HepG2 (cell line): ENCODE results near the gene C6orf132. TPM values are rescaled to one million over a fixed set of nuclear protein-coding genes. Genes with fewer than 3 reads are reported as not detected.

Source experiments
- ATAC-seq: fragments of 200-7000 bp; cut with Tn5 transposase; 3 replicates; pipeline ENCODE4 v1.9.1; 2020; ENCODE audit warnings: mild to moderate bottlenecking, moderate library complexity
- BruUV-seq: library from RNA; stranded (reverse); fragments of 400-500 nt; replicated peaks from 2 replicates; lab custom pipeline; 2021; lab: Mats Ljungman, UMichigan
- CTCF ChIA-PET: fragments of 300-600 bp; formaldehyde crosslinking; extraction: SDS; loops from one replicate; lab custom pipeline; 2021; ENCODE audit warnings: low total read pairs, inconsistent platforms, low intra/inter-chr PET ratio; lab: Yijun Ruan, JAX
- POLR2A ChIA-PET: fragments of 350-600 bp; sonication (Branson Sonifier 250); formaldehyde crosslinking; loops from one replicate; lab custom pipeline; 2020; ENCODE audit warnings: antibody characterized with exemption, inconsistent platforms; lab: Yijun Ruan, JAX
- DNase-seq: peaks from one replicate; pipeline ENCODE4 v3.0.0-alpha.2; 2015; ENCODE audit warnings: low spot score
- FAIRE-seq: peaks from 3 replicates; lab custom pipeline; 2011; peaks lifted over from hg19 to GRCh38; lab: Jason Lieb, UNC
- H2AFZ ChIP-seq: one replicate; pipeline ENCODE4 v1.6.1; 2011; ENCODE audit warnings: low read length, inconsistent platforms
- H3K27ac ChIP-seq: fragments of 300-600 bp; 3 replicates; pipeline ENCODE4 v1.8.0; 2011; ENCODE audit warnings: mixed run types, mild to moderate bottlenecking, mixed read lengths, low read length, inconsistent platforms; ENCODE audit not compliant: insufficient read depth; ENCODE audit errors: extremely low read length
- H3K27me3 ChIP-seq, 2 experiments: fragments of 200-600 bp in 1 of 2; 2 replicates in 1 of 2; 3 replicates in 1 of 2; pipeline versions ENCODE4 v1.6.0 to v1.8.0; 2011; ENCODE audit warnings: low read length in 2 of 2, mild to moderate bottlenecking in 2 of 2, moderate library complexity in 2 of 2, inconsistent platforms in 1 of 2; ENCODE audit not compliant: insufficient read depth in 2 of 2, control insufficient read depth in 1 of 2
- H3K36me3 ChIP-seq, 2 experiments: fragments of 200-600 bp in 1 of 2; replicated peaks in 1 of 2; 2 replicates in 1 of 2; 3 replicates in 1 of 2; pipeline versions ENCODE4 v1.5.1 to v1.8.0; 2011; ENCODE audit warnings: low read length in 2 of 2, inconsistent platforms in 1 of 2; ENCODE audit not compliant: insufficient read depth in 2 of 2, control insufficient read depth in 1 of 2
- H3K4me1 ChIP-seq: 2 replicates; pipeline ENCODE4 v1.5.1; 2012; ENCODE audit warnings: low read length, inconsistent platforms; ENCODE audit not compliant: insufficient read depth
- H3K4me2 ChIP-seq: 2 replicates; pipeline ENCODE4 v1.6.0; 2011; ENCODE audit warnings: low read depth, low read length, inconsistent platforms
- H3K4me3 ChIP-seq, 3 experiments: fragments of 200-600 bp in 1 of 3; sonication (generic), shearing (Covaris generic) in 1 of 3; replicated peaks in 1 of 3; 2 replicates each; pipeline ENCODE4 v1.5.1; 2011 to 2016; ENCODE audit warnings: low read length in 3 of 3, inconsistent platforms in 2 of 3, low read depth in 2 of 3, mild to moderate bottlenecking in 2 of 3, control low read depth in 1 of 3, mixed read lengths in 1 of 3; ENCODE audit not compliant: insufficient read depth in 1 of 3
- H3K79me2 ChIP-seq: one replicate; pipeline ENCODE4 v1.6.1; 2011; ENCODE audit warnings: low read length, inconsistent platforms; ENCODE audit not compliant: insufficient read depth
- H3K9ac ChIP-seq: 2 replicates; pipeline ENCODE4 v1.6.0; 2011; ENCODE audit warnings: mild to moderate bottlenecking, low read depth, low read length, inconsistent platforms; ENCODE audit not compliant: insufficient read depth
- H3K9me3 ChIP-seq: 2 replicates; pipeline ENCODE4 v1.5.1; 2012; ENCODE audit warnings: mild to moderate bottlenecking, low read length
- H4K20me1 ChIP-seq: 2 replicates; pipeline ENCODE4 v1.6.0; 2011; ENCODE audit warnings: inconsistent platforms, mild to moderate bottlenecking, low read length, moderate library complexity; ENCODE audit not compliant: insufficient read depth
- ARNT2 ChIP-seq: sonication (generic); formaldehyde crosslinking; IDR thresholded peaks from 2 replicates; pipeline ENCODE4 v1.8.0; 2022; ENCODE audit warnings: mild to moderate bottlenecking, low read depth, missing genetic modification reagents, moderate library complexity
- ESRRA ChIP-seq: sonication (generic); formaldehyde crosslinking; IDR thresholded peaks from 2 replicates; pipeline ENCODE4 v1.5.1; 2020; ENCODE audit warnings: mild to moderate bottlenecking, low read depth, missing genetic modification reagents
- FLYWCH1 ChIP-seq: sonication (generic); formaldehyde crosslinking; IDR thresholded peaks from 2 replicates; pipeline ENCODE4 v1.8.1; 2023; ENCODE audit warnings: mild to moderate bottlenecking, missing genetic modification reagents
- JUND ChIP-seq: sonication (generic); formaldehyde crosslinking; IDR thresholded peaks from 2 replicates; pipeline ENCODE4 v1.8.0; 2022; ENCODE audit warnings: mild to moderate bottlenecking, missing genetic modification reagents
- KLF9 ChIP-seq: IDR thresholded peaks from 2 replicates; pipeline ENCODE4 v1.6.1; 2016; ENCODE audit warnings: low read depth
- KMT2B ChIP-seq: IDR thresholded peaks from 2 replicates; pipeline ENCODE4 v1.6.1; 2016; ENCODE audit warnings: missing genetic modification reagents, missing compliant biosample characterization
- SKI ChIP-seq: fragments of 450-650 bp; IDR thresholded peaks from one replicate; pipeline ENCODE4 v1.6.1; 2018; ENCODE audit warnings: mild to moderate bottlenecking; ENCODE audit not compliant: partially characterized antibody
- SRSF4 ChIP-seq: fragments of 200-400 bp; formaldehyde crosslinking; IDR thresholded peaks from one replicate; pipeline ENCODE4 v1.6.1; 2018; ENCODE audit warnings: mild to moderate bottlenecking, low read depth, low read length, moderate library complexity; ENCODE audit not compliant: poor library complexity, severe bottlenecking
- YEATS4 ChIP-seq: sonication (generic); formaldehyde crosslinking; IDR thresholded peaks from 2 replicates; pipeline ENCODE4 v1.4.0; 2020; ENCODE audit warnings: missing genetic modification reagents, borderline replicate concordance
- ZFP36 ChIP-seq: fragments of 150-350 bp; IDR thresholded peaks from 2 replicates; pipeline ENCODE4 v1.6.1; 2018; ENCODE audit warnings: borderline replicate concordance, low read length, low read depth; ENCODE audit not compliant: partially characterized antibody
- ZNF124 ChIP-seq: sonication (generic); formaldehyde crosslinking; IDR thresholded peaks from 2 replicates; pipeline ENCODE4 v1.4.0; 2020; ENCODE audit warnings: missing genetic modification reagents
- ZNF251 ChIP-seq: sonication (generic); formaldehyde crosslinking; IDR thresholded peaks from 2 replicates; pipeline ENCODE4 v1.9.0; 2021; ENCODE audit warnings: mild to moderate bottlenecking, missing genetic modification reagents
- in situ Hi-C: cut with HindIII; loops from 2 replicates; pipeline ENCODE4 v1.10.0; 2017; ENCODE audit warnings: low pct_unique_long_range_greater_than_20kb; ENCODE audit not compliant: extremely low pct_ligation_motif_present
- intact Hi-C: fragments of 100-400 bp; cut with micrococcal nuclease; formaldehyde crosslinking; loops from one replicate; pipeline ENCODE4 v1.10.0; 2022; ENCODE audit not compliant: unreplicated experiment
- polyA plus RNA-seq, 8 experiments: library from polyadenylated mRNA; depleted of rRNA in 3 of 8; stranded (reverse) in 7 of 8; unstranded in 1 of 8; fragments of >200 nt; fragmentation: Illumina TruSeq in 4 of 8; extraction: Trizol in 4 of 8; gene quantifications; 2 replicates each; pipeline versions ENCODE4 v1.2.1 to v1.2.3, GENCODE V29; 2011 to 2016; ENCODE audit warnings: low read depth in 4 of 8, missing spikeins in 1 of 8, mixed read lengths in 1 of 8; ENCODE audit not compliant: insufficient read depth in 1 of 8
- total RNA-seq, 5 experiments: library from RNA; depleted of rRNA; stranded (reverse); fragments of >200 nt; fragmentation: Illumina TruSeq; extraction: Trizol; gene quantifications; 2 replicates each; pipeline ENCODE4 v1.2.3, GENCODE V29; 2016; ENCODE audit warnings: low read depth in 1 of 5
- TF ChIP-seq, protein P1 (sequence below): sonication (generic); formaldehyde crosslinking; IDR thresholded peaks from 2 replicates; pipeline ENCODE4 v1.4.0; 2020; ENCODE audit warnings: mild to moderate bottlenecking, missing genetic modification reagents
- TF ChIP-seq, protein P2 (sequence below): IDR thresholded peaks from 2 replicates; pipeline ENCODE4 v1.6.1; 2012; ENCODE audit warnings: low read length, improper control_type of control experiment
- TF ChIP-seq, protein P3 (sequence below): sonication (generic); formaldehyde crosslinking; IDR thresholded peaks from 2 replicates; pipeline ENCODE4 v1.8.0; 2022; ENCODE audit warnings: mild to moderate bottlenecking, missing genetic modification reagents, borderline replicate concordance

Gene C6orf132
- total and polyA plus RNA-seq, 2 of the 13 experiments (the other 11 are each of a cell fraction or from before 2014, with no cell fraction given), result 0.78 to 3.0 TPM

- TF ChIP-seq, protein P1, sequence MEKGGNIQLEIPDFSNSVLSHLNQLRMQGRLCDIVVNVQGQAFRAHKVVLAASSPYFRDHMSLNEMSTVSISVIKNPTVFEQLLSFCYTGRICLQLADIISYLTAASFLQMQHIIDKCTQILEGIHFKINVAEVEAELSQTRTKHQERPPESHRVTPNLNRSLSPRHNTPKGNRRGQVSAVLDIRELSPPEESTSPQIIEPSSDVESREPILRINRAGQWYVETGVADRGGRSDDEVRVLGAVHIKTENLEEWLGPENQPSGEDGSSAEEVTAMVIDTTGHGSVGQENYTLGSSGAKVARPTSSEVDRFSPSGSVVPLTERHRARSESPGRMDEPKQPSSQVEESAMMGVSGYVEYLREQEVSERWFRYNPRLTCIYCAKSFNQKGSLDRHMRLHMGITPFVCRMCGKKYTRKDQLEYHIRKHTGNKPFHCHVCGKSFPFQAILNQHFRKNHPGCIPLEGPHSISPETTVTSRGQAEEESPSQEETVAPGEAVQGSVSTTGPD (CRISPR knock-in tag), result no peak
Observed at GRCh38 chr6:42177514-42178364, 35.3 kb upstream of the C6orf132 start (continued).

DNA sequence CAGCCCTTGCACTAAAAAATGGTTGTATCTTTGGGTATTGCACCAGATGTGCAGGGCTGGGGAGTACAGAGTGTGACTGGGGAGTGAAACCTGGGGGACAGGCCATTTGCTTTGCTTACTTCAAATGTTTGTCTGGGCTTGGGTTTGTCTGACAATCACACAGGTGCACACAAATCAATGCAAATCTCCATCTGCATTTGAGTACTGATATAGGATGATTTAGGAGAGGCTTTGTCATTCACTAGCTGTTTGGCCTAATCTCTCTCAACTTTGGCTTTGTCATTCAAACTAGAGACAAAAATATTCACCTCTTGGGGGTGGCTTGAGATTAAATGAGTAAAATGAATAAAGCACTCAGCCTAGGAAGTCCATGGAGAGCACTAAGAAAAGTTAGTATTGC, 34.6 kb upstream of the C6orf132 start:
- H3K4me2 ChIP-seq, result no peak overlapping the region
- H3K27me3 ChIP-seq, result 0 out of 5 replicates have a peak, but pooled peaks cover 0 to 3% of the 10 kb centered on the region in 2 experiments
- no peaks in the 10 kb centered on the region for H3K36me3 ChIP-seq
- DNase-seq (no peak), ATAC-seq (no peak), FAIRE-seq (no peak)
- H3K27ac ChIP-seq, result no peak overlapping the region
- intact Hi-C loops, result no loop called here
- ChIA-PET POLR2A (no interaction called here), CTCF (interaction anchor here (1.2 to 1.9 kb wide), 2 partner anchors 10 to 102 kb away, joined by 3 to 4 read pairs; no protein-coding TSS in a partner anchor)
- no TSS peak for BruUV-seq
- in situ Hi-C loops, result no loop called here
- no peak overlapping the region for H2AFZ ChIP-seq
- H3K4me1 ChIP-seq, result no peaks in the 10 kb centered on the region
- H3K79me2 ChIP-seq, result no peaks in the 10 kb centered on the region
- no peak overlapping the region for H3K9ac ChIP-seq
- H4K20me1 ChIP-seq, result no peaks in the 10 kb centered on the region
- no peaks in the 10 kb centered on the region for H3K9me3 ChIP-seq
- H3K4me3 ChIP-seq, result no peak overlapping the region
- no peak for TF ChIP-seq SRSF4
- TF ChIP-seq KLF9, result no peak
- TF ChIP-seq, protein P2, sequence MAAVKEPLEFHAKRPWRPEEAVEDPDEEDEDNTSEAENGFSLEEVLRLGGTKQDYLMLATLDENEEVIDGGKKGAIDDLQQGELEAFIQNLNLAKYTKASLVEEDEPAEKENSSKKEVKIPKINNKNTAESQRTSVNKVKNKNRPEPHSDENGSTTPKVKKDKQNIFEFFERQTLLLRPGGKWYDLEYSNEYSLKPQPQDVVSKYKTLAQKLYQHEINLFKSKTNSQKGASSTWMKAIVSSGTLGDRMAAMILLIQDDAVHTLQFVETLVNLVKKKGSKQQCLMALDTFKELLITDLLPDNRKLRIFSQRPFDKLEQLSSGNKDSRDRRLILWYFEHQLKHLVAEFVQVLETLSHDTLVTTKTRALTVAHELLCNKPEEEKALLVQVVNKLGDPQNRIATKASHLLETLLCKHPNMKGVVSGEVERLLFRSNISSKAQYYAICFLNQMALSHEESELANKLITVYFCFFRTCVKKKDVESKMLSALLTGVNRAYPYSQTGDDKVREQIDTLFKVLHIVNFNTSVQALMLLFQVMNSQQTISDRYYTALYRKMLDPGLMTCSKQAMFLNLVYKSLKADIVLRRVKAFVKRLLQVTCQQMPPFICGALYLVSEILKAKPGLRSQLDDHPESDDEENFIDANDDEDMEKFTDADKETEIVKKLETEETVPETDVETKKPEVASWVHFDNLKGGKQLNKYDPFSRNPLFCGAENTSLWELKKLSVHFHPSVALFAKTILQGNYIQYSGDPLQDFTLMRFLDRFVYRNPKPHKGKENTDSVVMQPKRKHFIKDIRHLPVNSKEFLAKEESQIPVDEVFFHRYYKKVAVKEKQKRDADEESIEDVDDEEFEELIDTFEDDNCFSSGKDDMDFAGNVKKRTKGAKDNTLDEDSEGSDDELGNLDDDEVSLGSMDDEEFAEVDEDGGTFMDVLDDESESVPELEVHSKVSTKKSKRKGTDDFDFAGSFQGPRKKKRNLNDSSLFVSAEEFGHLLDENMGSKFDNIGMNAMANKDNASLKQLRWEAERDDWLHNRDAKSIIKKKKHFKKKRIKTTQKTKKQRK, result no peak
- TF ChIP-seq FLYWCH1 (CRISPR knock-in tag), result no peak
- TF ChIP-seq JUND (CRISPR knock-in tag), result no peak
- TF ChIP-seq SKI, result no peak
- TF ChIP-seq KMT2B (CRISPR knock-in tag), result no peak
- TF ChIP-seq YEATS4, result no peak
- TF ChIP-seq ESRRA (CRISPR knock-in tag), result no peak
- no peak for TF ChIP-seq ARNT2 (CRISPR knock-in tag)
- no peak for TF ChIP-seq ZNF124
- no peak for TF ChIP-seq ZFP36
- no peak for TF ChIP-seq ZNF251 (CRISPR knock-in tag)
- TF ChIP-seq, protein P3, sequence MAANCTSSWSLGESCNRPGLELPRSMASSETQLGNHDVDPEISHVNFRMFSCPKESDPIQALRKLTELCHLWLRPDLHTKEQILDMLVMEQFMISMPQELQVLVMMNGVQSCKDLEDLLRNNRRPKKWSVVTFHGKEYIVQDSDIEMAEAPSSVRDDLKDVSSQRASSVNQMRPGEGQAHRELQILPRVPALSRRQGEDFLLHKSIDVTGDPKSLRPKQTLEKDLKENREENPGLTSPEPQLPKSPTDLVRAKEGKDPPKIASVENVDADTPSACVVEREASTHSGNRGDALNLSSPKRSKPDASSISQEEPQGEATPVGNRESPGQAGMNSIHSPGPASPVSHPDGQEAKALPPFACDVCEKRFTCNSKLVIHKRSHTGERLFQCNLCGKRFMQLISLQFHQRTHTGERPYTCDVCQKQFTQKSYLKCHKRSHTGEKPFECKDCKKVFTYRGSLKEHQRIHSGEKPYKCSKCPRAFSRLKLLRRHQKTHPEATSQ, result no peak
